GM12878 (cell line): ENCODE measurements around the gene NAALADL2.

Source experiments
- EZH2 ChIP-seq: IDR thresholded peaks from 2 replicates; pipeline ENCODE4 v1.6.1; 2012; ENCODE audit warnings: low read depth, mild to moderate bottlenecking, control low read depth, inconsistent platforms, low read length, borderline replicate concordance; ENCODE audit not compliant: control insufficient read depth
- MEF2B ChIP-seq: fragments of 450-650 bp; IDR thresholded peaks from 2 replicates; pipeline ENCODE4 v1.6.1; 2018; ENCODE audit warnings: mild to moderate bottlenecking, moderate library complexity; ENCODE audit not compliant: partially characterized antibody, poor library complexity, severe bottlenecking

- TF ChIP-seq EZH2 (no peak), MEF2B (no peak)
These were observed 586.6 kb downstream of the NAALADL2 start for GRCh38 chr3:175445741-175446140.
